GM18526 (cell line): ENCODE results near the gene PRDX3.

Experiments used
- POLR2A ChIP-seq: IDR thresholded peaks from 3 replicates; pipeline ENCODE4 v1.6.1; 2011; ENCODE audit not compliant: insufficient read length; ENCODE audit errors: extremely low read depth

PRDX3 gene

GRCh38 chr10:119190954-119191785 lies 12.6 kb upstream of the PRDX3 start:
- TF ChIP-seq POLR2A: no peak

DNA sequence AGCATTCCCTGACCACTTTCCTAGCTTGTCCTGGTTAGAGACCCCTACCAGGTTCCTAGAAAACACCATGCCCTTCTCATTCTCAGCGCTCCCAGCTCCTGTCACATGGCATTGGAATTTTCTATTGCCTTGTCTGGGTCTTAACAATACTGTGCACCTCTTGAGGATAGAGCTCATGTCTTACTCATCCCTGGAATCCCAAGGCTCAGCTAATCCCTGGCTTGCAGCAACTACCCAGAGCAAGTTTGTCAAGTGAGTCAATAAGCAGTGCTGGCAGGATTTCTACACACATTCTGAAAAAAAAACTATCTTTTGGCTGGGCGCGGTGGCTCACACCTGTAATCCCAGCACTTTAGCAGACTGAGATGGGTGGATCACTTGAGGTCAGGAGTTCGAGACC lies 11.7 kb upstream of the PRDX3 start:
- TF ChIP-seq POLR2A: no peak

GRCh38 chr10:119189811-119190282 lies 11.2 kb upstream of the PRDX3 start:
- no peak for TF ChIP-seq POLR2A

GRCh38 chr10:119183664-119184412 lies 5.2 kb upstream of the PRDX3 start:
- TF ChIP-seq POLR2A: no peak

DNA sequence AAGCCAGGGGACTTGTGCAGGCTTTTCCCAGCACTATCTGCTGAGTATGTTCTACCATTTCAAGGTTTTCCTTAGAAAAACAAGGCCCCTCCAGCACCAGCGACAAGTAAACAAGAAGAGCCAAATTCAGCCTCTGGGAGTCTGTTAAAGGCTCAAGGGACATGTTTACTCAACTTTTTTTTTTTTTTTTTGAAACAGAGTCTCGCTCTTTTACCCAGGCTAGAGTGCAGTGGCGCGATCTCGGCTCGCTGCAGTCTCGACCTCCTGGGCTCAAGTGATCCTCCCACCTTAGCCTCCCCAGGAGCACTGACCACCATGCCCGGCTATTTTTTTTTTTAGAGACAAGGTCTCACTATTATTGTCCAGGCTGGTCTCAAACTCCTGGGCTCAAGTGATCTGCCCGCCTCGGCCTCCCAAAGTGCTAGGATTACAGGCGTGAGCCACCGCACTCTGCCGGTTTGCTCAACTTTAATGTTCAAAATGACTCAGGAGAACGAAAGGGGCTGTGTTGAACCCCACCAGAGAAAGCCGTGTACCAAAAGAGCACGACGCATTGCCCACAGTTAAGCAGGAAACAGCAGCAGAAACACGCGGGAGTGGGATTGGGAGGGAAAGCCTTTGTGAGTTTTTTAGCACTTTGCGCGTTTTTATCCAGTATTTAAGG lies 772 bp downstream of the PRDX3 start:
- no peak for TF ChIP-seq POLR2A

DNA sequence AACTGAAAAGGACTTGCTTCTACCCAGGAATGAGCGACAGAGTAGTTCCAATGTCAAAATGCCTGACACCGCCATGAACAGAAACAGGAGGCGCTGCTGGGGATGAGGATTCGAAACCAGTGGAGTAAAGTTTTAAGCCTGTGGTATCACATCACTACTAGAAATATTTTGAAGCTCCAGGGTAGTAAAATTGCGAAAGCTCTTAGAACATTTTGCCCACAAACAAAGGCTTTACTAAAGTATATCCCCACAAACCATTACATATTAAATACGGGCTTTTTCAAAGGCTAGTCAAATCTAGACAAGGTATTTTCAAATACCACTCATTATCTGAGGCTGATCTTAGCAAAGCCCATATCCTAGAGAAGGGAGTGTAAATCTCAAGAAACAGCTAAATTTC lies 2.4 kb downstream of the PRDX3 start:
- no peak for TF ChIP-seq POLR2A

DNA sequence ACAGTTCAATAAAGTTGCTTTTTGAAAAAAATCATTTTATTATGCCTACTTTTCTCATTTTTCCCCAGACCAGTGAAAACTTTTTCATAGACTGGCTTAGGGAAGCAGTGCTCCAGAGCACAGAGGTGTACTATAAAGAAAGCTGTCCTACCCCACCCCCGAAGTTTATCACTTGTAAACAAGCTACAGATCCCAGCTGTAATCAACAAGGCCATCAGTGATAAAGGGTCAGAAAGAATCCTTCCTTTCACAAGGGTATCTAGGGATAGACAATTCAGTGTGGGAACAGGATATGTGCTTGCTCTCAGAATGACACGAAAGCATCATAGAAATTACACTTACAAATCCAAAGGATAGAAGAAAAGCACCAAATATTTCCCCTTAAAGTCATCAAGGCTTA lies 4.5 kb downstream of the PRDX3 start:
- TF ChIP-seq POLR2A: no peak

GRCh38 chr10:119167041-119167440 lies 11.6 kb downstream of the PRDX3 start:
- TF ChIP-seq POLR2A: no peak

GRCh38 chr10:119166564-119166963 lies 12.0 kb downstream of the PRDX3 start:
- TF ChIP-seq POLR2A: no peak

GRCh38 chr10:119166118-119166500 lies 12.5 kb downstream of the PRDX3 start:
- no peak for TF ChIP-seq POLR2A

DNA sequence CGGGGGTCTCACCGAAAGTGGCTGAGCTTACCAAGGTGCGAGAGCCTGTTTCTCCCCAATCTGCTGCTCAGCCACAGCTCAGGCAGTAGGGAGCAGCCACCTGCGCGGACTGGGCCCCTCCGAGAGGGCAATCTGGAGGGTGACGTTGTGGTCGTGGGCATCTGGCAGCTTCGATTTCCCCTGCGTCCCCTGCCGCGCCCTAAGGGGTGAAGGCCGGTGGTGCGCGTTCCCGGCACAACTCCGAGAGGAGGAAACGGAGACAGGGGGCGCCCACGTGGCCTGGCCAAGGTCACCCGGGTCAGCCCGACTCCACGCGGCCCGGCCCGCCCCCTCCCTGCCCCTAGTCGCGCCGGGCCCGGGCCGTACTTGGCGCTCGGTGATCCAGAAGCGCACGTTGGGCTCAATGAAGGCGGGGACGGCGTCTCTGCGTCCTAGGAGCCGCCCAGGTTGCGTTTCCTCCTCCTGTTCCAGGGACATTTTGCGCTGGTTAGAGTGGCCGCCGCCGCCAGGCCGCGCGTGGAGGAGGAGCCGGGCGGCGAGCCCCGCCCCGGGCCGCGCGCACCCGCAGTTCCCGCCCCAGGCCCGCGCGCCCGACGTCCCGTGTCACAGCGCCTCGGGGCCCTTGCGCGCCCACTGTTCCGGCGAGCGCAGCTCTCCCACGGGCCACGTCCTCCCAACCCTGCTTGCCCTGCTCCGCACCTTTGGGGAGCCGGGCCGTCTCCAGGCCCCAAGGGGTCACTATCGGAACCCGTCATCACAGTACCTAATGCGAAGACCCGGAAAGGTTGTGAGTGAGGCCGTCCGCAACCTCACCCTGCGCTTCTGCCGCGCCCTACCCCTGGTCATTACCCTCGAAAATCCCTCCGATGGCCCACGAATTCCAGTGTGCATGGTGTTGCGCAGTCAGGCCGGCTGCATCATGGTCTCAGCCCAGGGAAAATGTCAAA lies 13.2 kb downstream of the PRDX3 start, which contains the start of gene SFXN4:
Gene SFXN4 (minus strand): TSS at position 544 of the 947 bp plus-strand sequence. CDS start 67 bp downstream, at position 477.
- peak; percentile 72 for TF ChIP-seq POLR2A

GRCh38 chr10:119162452-119163092 lies 16.0 kb downstream of the PRDX3 start:
- no peak for TF ChIP-seq POLR2A

GRCh38 chr10:119161680-119162451 lies 16.7 kb downstream of the PRDX3 start:
- no peak for TF ChIP-seq POLR2A

GRCh38 chr10:119159332-119159731 lies 19.3 kb downstream of the PRDX3 start:
- no peak for TF ChIP-seq POLR2A

DNA sequence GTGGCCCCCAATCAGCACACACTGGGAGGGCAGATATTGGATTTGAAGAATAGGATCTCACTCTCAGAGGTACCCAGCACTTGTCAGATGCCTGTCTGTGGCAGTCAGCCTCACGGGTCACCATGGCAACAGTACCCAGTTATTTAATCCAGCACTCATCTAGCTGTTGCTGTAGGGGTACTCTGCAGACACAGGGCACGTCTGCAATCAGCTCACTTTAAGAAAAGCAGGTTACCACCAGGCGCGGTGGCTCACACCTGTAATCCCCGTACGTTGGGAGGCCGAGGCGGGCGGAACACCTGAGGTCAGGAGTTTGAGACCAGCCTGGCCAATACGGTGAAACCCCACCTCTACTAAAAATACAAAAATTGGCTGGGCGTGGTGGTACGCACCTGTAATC lies 25.0 kb downstream of the PRDX3 start:
- TF ChIP-seq POLR2A: no peak
